ENCODE results near the gene CT47C1. TPM values are rescaled to one million over a fixed set of nuclear protein-coding genes. Genes with fewer than 3 reads are reported as not detected.

CT47C1 gene
- total and polyA plus RNA-seq, 2 of the 8 experiments (the other 6 are each of a cell fraction or from before 2014, with no cell fraction given) = not detected

GRCh38 chrX:119084766-119085165, 12.0 kb downstream of the CT47C1 start:
- no peak overlapping the region for H2BK20ac ChIP-seq (ENCODE audit: low read length)
- no peak overlapping the region for H2AK5ac ChIP-seq (ENCODE audit: low read depth, low read length)
- no peak overlapping the region for H3K9ac ChIP-seq (replicated peaks in 1 of 4; ENCODE audit: extremely low read depth in 1 of 4, low read depth in 3 of 4, low read length in 3 of 4)
- no peaks in the 10 kb centered on the region for H3K36me3 ChIP-seq (ENCODE audit: control insufficient read depth in 2 of 4, insufficient read depth in 4 of 4, low read length in 3 of 4)
- H2BK12ac ChIP-seq (ENCODE audit: low read depth, low read length) = no peak overlapping the region
- TF ChIP-seq PHF8 (conservative IDR thresholded peaks at IDR 0.05; ENCODE audit: low read depth, low read length) = no peak
- TF ChIP-seq FOSL1 (IDR thresholded peaks at IDR 0.05; ENCODE audit: insufficient read depth, low read depth, low read length) = no peak
- no peak for TF ChIP-seq NANOG (IDR thresholded peaks at IDR 0.05; ENCODE audit: insufficient read depth, low read depth, low read length, poor library complexity, severe bottlenecking)
- H4K5ac ChIP-seq (ENCODE audit: insufficient read length, low read depth, low read length) = no peak overlapping the region
- no peak overlapping the region for H3K4ac ChIP-seq (replicated peaks; ENCODE audit: insufficient read length, low read depth, low read length)
- no peaks in the 10 kb centered on the region for H3K79me2 ChIP-seq (ENCODE audit: control insufficient read depth in 1 of 2, insufficient read depth in 2 of 2, low read length in 2 of 2)
- H3K14ac ChIP-seq (ENCODE audit: insufficient read length) = no peak overlapping the region
- no peak overlapping the region for H2BK120ac ChIP-seq (replicated peaks; ENCODE audit: low read depth, low read length)
- H4K91ac ChIP-seq (replicated peaks; ENCODE audit: insufficient read length, low read length) = no peak overlapping the region
- H2AFZ ChIP-seq (ENCODE audit: low read length) = no peak overlapping the region
- no peaks in the 10 kb centered on the region for H3K4me1 ChIP-seq (replicated peaks in 1 of 4; ENCODE audit: control insufficient read depth in 3 of 4, insufficient read depth in 4 of 4, low read length in 3 of 4)
- no peak overlapping the region for H3K4me2 ChIP-seq (ENCODE audit: insufficient read depth in 1 of 2, low read depth in 2 of 2, low read length in 2 of 2)
- no peak for FAIRE-seq
- H3K79me1 ChIP-seq (ENCODE audit: low read depth, low read length) = no peaks in the 10 kb centered on the region
- H3K27me3 ChIP-seq (replicated peaks in 1 of 4; ENCODE audit: control insufficient read depth in 3 of 4, extremely low read depth in 1 of 4, insufficient read depth in 3 of 4, low read length in 3 of 4) = no peaks in the 10 kb centered on the region
- no peak overlapping the region for H3K27ac ChIP-seq (ENCODE audit: low read depth, low read length)
- H4K8ac ChIP-seq (ENCODE audit: extremely low read depth, insufficient read depth, low read length) = no peak overlapping the region
- no peak overlapping the region for H3K56ac ChIP-seq (replicated peaks; ENCODE audit: insufficient read length, low read depth, low read length)
- H3K4me3 ChIP-seq (ENCODE audit: extremely low read depth in 1 of 4, insufficient read depth in 2 of 4, low read depth in 3 of 4, low read length in 4 of 4) = no peak overlapping the region
- no peak overlapping the region for H3K18ac ChIP-seq (ENCODE audit: extremely low read depth, low read length)
- no peak overlapping the region for H2BK5ac ChIP-seq (ENCODE audit: low read depth, low read length)
- WGBS, 2 experiments (ENCODE audit: extremely low coverage in 1 of 2, insufficient coverage in 1 of 2, insufficient read length in 1 of 2, insufficient replicate concordance in 2 of 2, low coverage in 1 of 2, low lambda C conversion rate in 2 of 2, missing lambda C conversion rate in 1 of 2) = 87% methylated on average over 3 of the region's 3 CpGs; no CpG with 5 or more reads in 1 of the 2 experiments
- DNase-seq (ENCODE audit: low read depth in 1 of 2, low spot score in 2 of 2) = no peak
- no peak overlapping the region for H3K23ac ChIP-seq (ENCODE audit: insufficient read length)
- no peaks in the 10 kb centered on the region for H4K20me1 ChIP-seq (replicated peaks in 1 of 2; ENCODE audit: control insufficient read depth in 1 of 2, insufficient read depth in 2 of 2, low read length in 2 of 2)
- H2BK15ac ChIP-seq (ENCODE audit: low read length) = no peak overlapping the region
- CTCF ChIA-PET (ENCODE audit: partially characterized antibody) = interaction anchor here (2.9 kb wide), 1 partner anchor 7 kb away, joined by 9 read pairs; no protein-coding TSS in a partner anchor
- no peaks in the 10 kb centered on the region; a peak in 1 of 4 replicates for H3K9me3 ChIP-seq (ENCODE audit: insufficient read depth in 2 of 2, low read depth in 1 of 2, low read length in 1 of 2)
- H3K23me2 ChIP-seq (ENCODE audit: low read depth, low read length) = no peaks in the 10 kb centered on the region
- POLR2A ChIA-PET (ENCODE audit: partially characterized antibody) = no interaction called here
